ENCODE data around the gene TM9SF1. TPM values are rescaled to one million over a fixed set of nuclear protein-coding genes. Genes with fewer than 3 reads are reported as not detected.

The TM9SF1 gene
- total and polyA plus RNA-seq, 9 of the 15 experiments (the other 6 are each of a cell fraction or from before 2014, with no cell fraction given): 5.3 to 20.3 (median 11.8) TPM

- peak in 2 of 4 experiments; percentile 27 to 50 for DNase-seq (ENCODE audit: extremely low read depth in 1 of 4, low spot score in 3 of 4)
- Histone ChIP-seq H4K20me1 (replicated peaks; ENCODE audit: control insufficient read depth, insufficient read depth, low read length) (no peaks in the 10 kb centered on the region), H3K9ac (ENCODE audit: insufficient read depth in 1 of 2, low read depth in 2 of 2, low read length in 2 of 2) (peak overlapping the region; percentile 96 to 99), H3K4me1 (replicated peaks in 1 of 2; ENCODE audit: control insufficient read depth in 2 of 2, insufficient read depth in 2 of 2, low read length in 2 of 2) (peaks cover 6 to 13% of the 10 kb centered on the region in 2 experiments; a peak in 3 of 5 replicates), H3K79me2 (ENCODE audit: control insufficient read depth, insufficient read depth, low read length) (peaks cover 51% of the 10 kb centered on the region), H3K4me2 (ENCODE audit: insufficient read depth, low read length) (peak overlapping the region; percentile 86), H3K36me3 (ENCODE audit: control insufficient read depth, insufficient read depth, low read length) (peaks cover 26% of the 10 kb centered on the region; the same call in 2 of the 3 replicates), H3K9me3 (replicated peaks; ENCODE audit: control insufficient read depth, insufficient read depth, low read depth, low read length) (0 out of 2 replicates have a peak, but pooled peaks cover 1% of the 10 kb centered on the region), H3K9me1 (ENCODE audit: control insufficient read depth, insufficient read depth, low read length) (no peaks in the 10 kb centered on the region), H3K27me3 (ENCODE audit: control insufficient read depth in 2 of 2, insufficient read depth in 2 of 2, low read length in 2 of 2) (no peaks in the 10 kb centered on the region), H3K4me3 (peak overlapping the region; percentile 67), H3K27ac (ENCODE audit: extremely low read depth, low read depth, low read length) (peak overlapping the region; percentile 97), H2AFZ (ENCODE audit: low read depth, low read length) (peak overlapping the region; percentile 98)
- POLR2A ChIA-PET: interaction anchor here (0.9 to 3.2 kb wide), 7 partner anchors 8 to 875 kb away, joined by 3 to 21 read pairs (median 5); partner anchors contain the start of genes CHMP4A, IRF9 and MDP1
- ATAC-seq: peak; percentile 66
- 2% methylated on average over 32 of the region's 33 CpGs for WGBS (ENCODE audit: insufficient coverage, low coverage, missing lambda C conversion rate)
- intact Hi-C loops (cut with micrococcal nuclease): no loop called here
- TSS peak; percentile 83 for BruUV-seq (replicated peaks)
- in situ Hi-C loops (cut with MboI): no loop called here
- TF ChIP-seq HNRNPLL (IDR thresholded peaks at IDR 0.05; ENCODE audit: low read depth, low read length, poor library complexity, severe bottlenecking) (peak; percentile 9), SPI1 (IDR thresholded peaks at IDR 0.05; ENCODE audit: borderline replicate concordance, low read depth, low read length) (peak; percentile 69; the same call in 1 of the 2 replicates), NFIC (IDR thresholded peaks at IDR 0.05) (peak; percentile 44), HDAC1 (IDR thresholded peaks at IDR 0.05) (0 out of 4 replicates have a peak, but pooled peaks of 1 of the 2 experiments have one; percentile 22), NR3C1 (CRISPR knock-in tag; IDR thresholded peaks at IDR 0.05) (no peak), NCOA6 (IDR thresholded peaks at IDR 0.05) (peak; percentile 74; the same call in 1 of the 2 replicates), CBX2 (IDR thresholded peaks at IDR 0.05; ENCODE audit: insufficient read depth, low read length, poor library complexity, severe bottlenecking) (no peak)
- peak; percentile 78 for FAIRE-seq
- CTCF ChIA-PET (ENCODE audit: low intra/inter-chr PET ratio): no interaction called here
These were observed 1.1 kb upstream of the TM9SF1 start for GRCh38 chr14:24196071-24197055.
